K562 (cell line): ENCODE data around the gene AFM. TPM values are rescaled to one million over a fixed set of nuclear protein-coding genes. Genes with fewer than 3 reads are reported as not detected.
A peak's percentile ranks its signal among the peaks of the same experiment; 100 is the strongest.

Experiments
- ATAC-seq: fragments of 200-7000 bp; cut with Tn5 transposase; 3 replicates; pipeline ENCODE4 v1.9.1; 2020; ENCODE audit warnings: moderate library complexity
- BruUV-seq: library from RNA; stranded (reverse); fragments of 400-500 nt; replicated peaks from 2 replicates; lab custom pipeline; 2021; lab: Mats Ljungman, UMichigan
- CTCF ChIA-PET: fragments of 300-600 bp; formaldehyde crosslinking; extraction: SDS; loops from one replicate; lab custom pipeline; 2021; ENCODE audit warnings: low intra/inter-chr PET ratio; lab: Yijun Ruan, JAX
- POLR2A ChIA-PET: fragments of 300-600, 350-650 bp; sonication (Branson Sonifier 250); formaldehyde crosslinking; extraction: SDS; loops from one replicate; lab custom pipeline; 2021; ENCODE audit warnings: antibody characterized with exemption, inconsistent platforms; lab: Yijun Ruan, JAX
- DNase-seq, 4 experiments: peaks; one replicate each; pipeline versions ENCODE4 v3.0.0 to v3.0.0-alpha.2; 2011 to 2018; ENCODE audit warnings: low spot score in 3 of 4, mixed read lengths in 3 of 4; ENCODE audit errors: extremely low read depth in 1 of 4
- FAIRE-seq: peaks from 2 replicates; lab custom pipeline; 2011; peaks lifted over from hg19 to GRCh38; lab: Jason Lieb, UNC
- H2AFZ ChIP-seq: 2 replicates; pipeline ENCODE4 v1.6.0; 2011; ENCODE audit warnings: low read depth, low read length, control low read depth, inconsistent platforms
- H3K27ac ChIP-seq: fragments of 200-600 bp; 3 replicates; pipeline ENCODE4 v1.8.0; 2011; ENCODE audit warnings: low read depth, mild to moderate bottlenecking, control low read depth, inconsistent platforms, low read length, moderate library complexity, mixed read lengths; ENCODE audit errors: extremely low read depth
- H3K27me3 ChIP-seq, 2 experiments: fragments of 300-600 bp in 1 of 2; 2 replicates in 1 of 2; 3 replicates in 1 of 2; pipeline versions ENCODE4 v1.6.0 to v1.8.0; 2011; ENCODE audit warnings: inconsistent platforms in 2 of 2, low read length in 2 of 2, mild to moderate bottlenecking in 1 of 2, mixed read lengths in 1 of 2, moderate library complexity in 1 of 2; ENCODE audit not compliant: control insufficient read depth in 2 of 2, insufficient read depth in 2 of 2
- H3K36me3 ChIP-seq: fragments of 300-600 bp; 3 replicates; pipeline ENCODE4 v1.8.0; 2011; ENCODE audit warnings: mild to moderate bottlenecking, low read length, inconsistent platforms; ENCODE audit not compliant: control insufficient read depth, insufficient read depth
- H3K4me1 ChIP-seq, 2 experiments: fragments of 200-600 bp in 1 of 2; replicated peaks in 1 of 2; 2 replicates in 1 of 2; 3 replicates in 1 of 2; pipeline versions ENCODE4 v1.5.1 to v1.8.0; 2011; ENCODE audit warnings: inconsistent platforms in 2 of 2, low read length in 2 of 2, mild to moderate bottlenecking in 1 of 2, mixed read lengths in 1 of 2, moderate library complexity in 1 of 2; ENCODE audit not compliant: control insufficient read depth in 2 of 2, insufficient read depth in 2 of 2
- H3K4me2 ChIP-seq: 2 replicates; pipeline ENCODE4 v1.6.1; 2011; ENCODE audit warnings: low read length, control low read depth, inconsistent platforms, mixed read lengths; ENCODE audit not compliant: insufficient read depth
- H3K4me3 ChIP-seq: fragments of 200-600 bp; sonication (generic), shearing (Covaris generic); 2 replicates; pipeline ENCODE4 v1.5.1; 2016; ENCODE audit warnings: control low read depth, inconsistent platforms
- H3K79me2 ChIP-seq: fragments of 200-600 bp; 3 replicates; pipeline ENCODE4 v1.8.0; 2011; ENCODE audit warnings: low read length, inconsistent platforms; ENCODE audit not compliant: control insufficient read depth, insufficient read depth
- H3K9ac ChIP-seq, 2 experiments: 2 replicates each; pipeline versions ENCODE4 v1.6.0 to v1.6.1; 2011; ENCODE audit warnings: low read depth in 2 of 2, low read length in 2 of 2, control low read depth in 1 of 2, inconsistent platforms in 1 of 2, mild to moderate bottlenecking in 1 of 2, mixed read lengths in 1 of 2; ENCODE audit not compliant: insufficient read depth in 1 of 2
- H3K9me1 ChIP-seq: one replicate; pipeline ENCODE4 v1.6.0; 2011; ENCODE audit warnings: inconsistent platforms, mild to moderate bottlenecking, low read length, moderate library complexity; ENCODE audit not compliant: control insufficient read depth, insufficient read depth
- H3K9me3 ChIP-seq: replicated peaks from 2 replicates; pipeline ENCODE4 v1.5.1; 2011; ENCODE audit warnings: low read depth, low read length, inconsistent platforms; ENCODE audit not compliant: control insufficient read depth, insufficient read depth
- H4K20me1 ChIP-seq: replicated peaks from 2 replicates; pipeline ENCODE4 v1.6.1; 2011; ENCODE audit warnings: low read length, inconsistent platforms, mixed read lengths; ENCODE audit not compliant: control insufficient read depth, insufficient read depth
- CBX1 ChIP-seq: sonication (generic); IDR thresholded peaks from 2 replicates; pipeline ENCODE4 v1.6.1; 2016; ENCODE audit warnings: antibody characterized with exemption, low read depth, mild to moderate bottlenecking
- GABPA ChIP-seq: fragments of 200-800 bp; sonication (Bioruptor generic); conservative IDR thresholded peaks from 2 replicates; pipeline ENCODE4 v1.6.1; 2016; ENCODE audit warnings: low read depth, missing genetic modification characterization, missing compliant biosample characterization
- GATAD2A ChIP-seq: fragments of 450-650 bp; IDR thresholded peaks from 2 replicates; pipeline ENCODE4 v1.6.1; 2017
- MAFK ChIP-seq: IDR thresholded peaks from 2 replicates; pipeline ENCODE4 v1.6.1; 2011; ENCODE audit warnings: low read length, improper control_type of control experiment
- PTBP1 ChIP-seq: fragments of 200-400 bp; formaldehyde crosslinking; IDR thresholded peaks from 2 replicates; pipeline ENCODE4 v1.6.1; 2017; ENCODE audit warnings: low read depth, low read length
- TBL1XR1 ChIP-seq, 2 experiments: IDR thresholded peaks; 2 replicates each; pipeline ENCODE4 v1.6.1; 2012; ENCODE audit warnings: improper control_type of control experiment in 2 of 2, low read length in 2 of 2, mild to moderate bottlenecking in 1 of 2
- TEAD4 ChIP-seq, 2 experiments: sonication (generic) in 1 of 2; formaldehyde crosslinking in 1 of 2; IDR thresholded peaks; 2 replicates each; pipeline versions ENCODE4 v1.6.1 to v1.8.0; 2012 to 2022; ENCODE audit warnings: borderline replicate concordance in 1 of 2, inconsistent platforms in 1 of 2, low read length in 1 of 2, mild to moderate bottlenecking in 1 of 2, missing genetic modification reagents in 1 of 2
- ZNF24 ChIP-seq: fragments of 450-650 bp; IDR thresholded peaks from 2 replicates; pipeline ENCODE4 v1.6.1; 2016
- in situ Hi-C: fragments of 300-500 bp; cut with MboI; formaldehyde crosslinking; loops from 4 replicates; pipeline ENCODE4 v1.15.0; 2018; ENCODE audit warnings: inconsistent platforms, mixed read lengths
- intact Hi-C: fragments of 100-400 bp; cut with micrococcal nuclease; formaldehyde crosslinking; loops from 2 replicates; pipeline ENCODE4 v1.14.2; 2022
- polyA plus RNA-seq, 8 experiments: library from polyadenylated mRNA; depleted of rRNA in 4 of 8; stranded (reverse) in 5 of 8; unstranded in 3 of 8; fragments of >200 nt; fragmentation: Nextera tagmentation in 2 of 8; fragmentation: Illumina TruSeq in 1 of 8; extraction: Ambion mirVana in 2 of 8; extraction: Trizol in 1 of 8; gene quantifications; 2 replicates each; pipeline versions ENCODE4 v1.2.1 to v1.2.3, GENCODE V29; 2011 to 2014; ENCODE audit warnings: inconsistent platforms in 1 of 8, missing spikeins in 1 of 8
- total RNA-seq, 7 experiments: library from RNA; depleted of rRNA in 6 of 7; stranded (reverse); fragments of >200 nt in 6 of 7; fragmentation: Illumina TruSeq in 2 of 7; extraction: Trizol in 2 of 7; gene quantifications; 2 replicates each; pipeline versions ENCODE4 v1.2.1 to v1.2.3, GENCODE V29; 2011 to 2021; ENCODE audit warnings: low replicate concordance in 1 of 7
- TF ChIP-seq, protein P1 (sequence below), 2 experiments: fragments of 450-650 bp; IDR thresholded peaks; 2 replicates each; pipeline ENCODE4 v1.6.1; 2016
- TF ChIP-seq, protein P2 (sequence below): fragments of 450-650 bp; IDR thresholded peaks from 2 replicates; pipeline ENCODE4 v1.6.1; 2016; ENCODE audit warnings: antibody characterized with exemption
- TF ChIP-seq, protein P3 (sequence below): fragments of 450-650 bp; IDR thresholded peaks from 2 replicates; pipeline ENCODE4 v1.6.1; 2018; ENCODE audit warnings: mild to moderate bottlenecking, low read depth; ENCODE audit not compliant: partially characterized antibody

Gene AFM
- total and polyA plus RNA-seq, 9 of the 15 experiments (the other 6 are each of a cell fraction or from before 2014, with no cell fraction given) = 0.07 to 0.15 (median 0.12) TPM; not detected in 5

DNA sequence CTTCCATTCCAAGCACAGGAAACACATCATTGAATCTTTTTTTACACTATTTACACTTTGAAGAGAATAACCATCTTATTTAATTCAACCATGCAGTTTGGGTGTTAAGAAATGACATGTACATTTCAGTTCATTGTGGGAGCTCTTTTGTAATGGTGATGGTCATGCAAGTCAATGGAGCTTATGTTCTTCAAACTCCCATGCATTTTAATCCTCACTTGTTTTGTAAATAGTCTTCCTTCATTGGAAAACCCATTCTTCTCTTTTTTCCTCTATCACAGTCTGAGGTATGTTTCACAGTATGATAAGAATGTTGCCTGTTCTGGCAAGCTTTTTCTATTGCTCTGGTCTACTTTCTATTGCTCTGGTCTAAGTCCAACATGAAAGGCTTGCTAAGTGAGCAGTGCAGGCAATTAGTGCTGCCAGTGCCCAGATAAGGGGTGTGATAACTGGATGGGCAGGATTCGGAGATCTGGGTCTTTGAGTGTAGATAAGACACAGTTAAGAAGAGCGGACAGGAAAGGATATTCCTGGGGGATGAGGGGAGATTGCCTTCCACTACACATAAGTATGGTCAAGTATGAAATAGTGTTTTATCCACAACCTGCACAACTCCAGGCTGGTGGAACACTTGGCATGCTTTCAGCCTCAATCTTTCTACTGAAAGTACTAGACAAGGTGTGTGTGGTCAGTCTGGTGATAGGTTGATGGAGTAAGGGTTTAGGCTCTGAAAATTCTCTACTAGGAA, 28.4 kb upstream of the AFM start (continued):
- TF ChIP-seq, protein P1, sequence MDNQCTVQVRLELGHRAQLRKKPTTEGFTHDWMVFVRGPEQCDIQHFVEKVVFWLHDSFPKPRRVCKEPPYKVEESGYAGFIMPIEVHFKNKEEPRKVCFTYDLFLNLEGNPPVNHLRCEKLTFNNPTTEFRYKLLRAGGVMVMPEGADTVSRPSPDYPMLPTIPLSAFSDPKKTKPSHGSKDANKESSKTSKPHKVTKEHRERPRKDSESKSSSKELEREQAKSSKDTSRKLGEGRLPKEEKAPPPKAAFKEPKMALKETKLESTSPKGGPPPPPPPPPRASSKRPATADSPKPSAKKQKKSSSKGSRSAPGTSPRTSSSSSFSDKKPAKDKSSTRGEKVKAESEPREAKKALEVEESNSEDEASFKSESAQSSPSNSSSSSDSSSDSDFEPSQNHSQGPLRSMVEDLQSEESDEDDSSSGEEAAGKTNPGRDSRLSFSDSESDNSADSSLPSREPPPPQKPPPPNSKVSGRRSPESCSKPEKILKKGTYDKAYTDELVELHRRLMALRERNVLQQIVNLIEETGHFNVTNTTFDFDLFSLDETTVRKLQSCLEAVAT (IDR thresholded peaks at IDR 0.05) = peak in 1 of 2 experiments; percentile 98; a peak in 2 of 4 replicates
- TF ChIP-seq PTBP1 (no peak), TEAD4 (IDR thresholded peaks at IDR 0.05; ENCODE audit: low read length) (0 out of 2 replicates have a peak, but pooled peaks have one; percentile 18), TEAD4 (CRISPR knock-in tag; IDR thresholded peaks at IDR 0.05; ENCODE audit: borderline replicate concordance) (no peak), GABPA (tag) (0 out of 2 replicates have a peak, but pooled peaks have one; percentile 5)

DNA sequence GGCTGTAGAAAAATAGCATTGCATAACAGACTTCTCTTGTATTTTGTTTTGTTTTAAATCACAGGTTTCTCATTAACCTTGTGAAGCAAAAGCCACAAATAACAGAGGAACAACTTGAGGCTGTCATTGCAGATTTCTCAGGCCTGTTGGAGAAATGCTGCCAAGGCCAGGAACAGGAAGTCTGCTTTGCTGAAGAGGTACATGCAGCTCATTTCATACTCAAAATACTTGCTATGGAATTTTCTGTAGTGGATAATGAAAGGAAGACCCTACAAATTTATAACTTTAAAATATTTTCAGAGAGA, 27.9 kb upstream of the AFM start:
- H4K20me1 ChIP-seq = no peaks in the 10 kb centered on the region
- TF ChIP-seq, protein P2, sequence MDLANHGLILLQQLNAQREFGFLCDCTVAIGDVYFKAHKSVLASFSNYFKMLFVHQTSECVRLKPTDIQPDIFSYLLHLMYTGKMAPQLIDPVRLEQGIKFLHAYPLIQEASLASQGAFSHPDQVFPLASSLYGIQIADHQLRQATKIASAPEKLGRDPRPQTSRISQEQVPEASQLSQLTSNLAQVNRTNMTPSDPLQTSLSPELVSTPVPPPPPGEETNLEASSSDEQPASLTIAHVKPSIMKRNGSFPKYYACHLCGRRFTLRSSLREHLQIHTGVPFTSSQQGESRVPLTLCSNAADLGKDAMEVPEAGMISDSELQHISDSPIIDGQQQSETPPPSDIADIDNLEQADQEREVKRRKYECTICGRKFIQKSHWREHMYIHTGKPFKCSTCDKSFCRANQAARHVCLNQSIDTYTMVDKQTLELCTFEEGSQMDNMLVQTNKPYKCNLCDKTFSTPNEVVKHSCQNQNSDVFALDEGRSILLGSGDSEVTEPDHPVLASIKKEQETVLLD = no peak
- no peak for TF ChIP-seq MAFK
- TF ChIP-seq, protein P3, sequence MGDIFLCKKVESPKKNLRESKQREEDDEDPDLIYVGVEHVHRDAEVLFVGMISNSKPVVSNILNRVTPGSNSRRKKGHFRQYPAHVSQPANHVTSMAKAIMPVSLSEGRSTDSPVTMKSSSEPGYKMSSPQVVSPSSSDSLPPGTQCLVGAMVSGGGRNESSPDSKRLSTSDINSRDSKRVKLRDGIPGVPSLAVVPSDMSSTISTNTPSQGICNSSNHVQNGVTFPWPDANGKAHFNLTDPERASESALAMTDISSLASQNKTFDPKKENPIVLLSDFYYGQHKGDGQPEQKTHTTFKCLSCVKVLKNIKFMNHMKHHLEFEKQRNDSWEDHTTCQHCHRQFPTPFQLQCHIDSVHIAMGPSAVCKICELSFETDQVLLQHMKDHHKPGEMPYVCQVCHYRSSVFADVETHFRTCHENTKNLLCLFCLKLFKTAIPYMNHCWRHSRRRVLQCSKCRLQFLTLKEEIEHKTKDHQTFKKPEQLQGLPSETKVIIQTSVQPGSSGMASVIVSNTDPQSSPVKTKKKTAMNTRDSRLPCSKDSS = no peak
- no peak for TF ChIP-seq ZNF24
- TF ChIP-seq GATAD2A = no peak
- TF ChIP-seq TBL1XR1 (IDR thresholded peaks at IDR 0.05; ENCODE audit: low read length in 2 of 2) = no peak
- TF ChIP-seq CBX1 = no peak
- TF ChIP-seq, all 486 proteins: peak for 0
- ATAC-seq = no peak
- Histone ChIP-seq H2AFZ (peak overlapping the region; percentile 49; the same call in 1 of the 2 replicates), H3K4me1 (peaks cover 5 to 17% of the 10 kb centered on the region in 2 experiments; a peak in 4 of 5 replicates), H3K79me2 (no peaks in the 10 kb centered on the region), H3K9me1 (no peaks in the 10 kb centered on the region), H3K9ac (no peak overlapping the region), H3K4me3 (no peak overlapping the region), H3K27me3 (no peaks in the 10 kb centered on the region), H3K36me3 (no peaks in the 10 kb centered on the region), H3K4me2 (no peak overlapping the region), H3K9me3 (no peaks in the 10 kb centered on the region), H3K27ac (no peak overlapping the region)
- no TSS peak for BruUV-seq
- no peak for FAIRE-seq
- ChIA-PET CTCF (no interaction called here), POLR2A (no interaction called here)
- DNase-seq = no peak
- in situ Hi-C loops = no loop called here
- intact Hi-C loops = no loop called here
